PC-3 (cell line): ENCODE measurements around the gene B4GALNT4. TPM values are rescaled to one million over a fixed set of nuclear protein-coding genes. Genes with fewer than 3 reads are reported as not detected.

Source experiments
- ATAC-seq: fragments of 200-7000 bp; cut with Tn5 transposase; 2 replicates; pipeline ENCODE4 v1.9.1; 2020; ENCODE audit warnings: mild to moderate bottlenecking, moderate library complexity
- BruUV-seq: library from RNA; stranded (reverse); fragments of 400-500 nt; replicated peaks from 2 replicates; lab custom pipeline; 2021; lab: Mats Ljungman, UMichigan
- CTCF ChIA-PET: fragments of 300-600 bp; sonication (Branson Sonifier 250); formaldehyde crosslinking; loops from one replicate; lab custom pipeline; 2022; ENCODE audit warnings: antibody characterized with exemption; lab: Charles Lee
- POLR2A ChIA-PET: fragments of 300-600 bp; sonication (Branson Sonifier 250); formaldehyde crosslinking; loops from one replicate; lab custom pipeline; 2022; ENCODE audit warnings: antibody characterized with exemption; ENCODE audit not compliant: unreplicated experiment; lab: Charles Lee
- DNase-seq: peaks from one replicate; pipeline ENCODE4 v3.0.0-alpha.2; 2015
- H2AFZ ChIP-seq: fragments of 300-600 bp; sonication (generic); 2 replicates; pipeline ENCODE4 v1.6.0; 2016; ENCODE audit warnings: antibody characterized with exemption, low read length
- H3F3A ChIP-seq: fragments of 300-600 bp; sonication (generic); one replicate; pipeline ENCODE4 v1.6.0; 2017; ENCODE audit warnings: antibody characterized with exemption, low read length, control low read depth, mild to moderate bottlenecking; ENCODE audit not compliant: unreplicated experiment
- H3K27ac ChIP-seq: fragments of 300-600 bp; sonication (generic); 2 replicates; pipeline ENCODE4 v1.5.1; 2016; ENCODE audit warnings: mild to moderate bottlenecking, low read length
- H3K27me3 ChIP-seq: fragments of 300-600 bp; sonication (generic); 2 replicates; pipeline ENCODE4 v1.6.1; 2016; ENCODE audit warnings: low read length, mixed read lengths
- H3K36me3 ChIP-seq: fragments of 300-600 bp; sonication (generic); 2 replicates; pipeline ENCODE4 v1.6.1; 2016; ENCODE audit warnings: low read depth, mixed run types, low read length, mixed read lengths
- H3K4me1 ChIP-seq: fragments of 300-600 bp; sonication (generic); 2 replicates; pipeline ENCODE4 v1.5.1; 2016; ENCODE audit warnings: low read length; ENCODE audit not compliant: insufficient read depth
- H3K4me2 ChIP-seq: fragments of 300-600 bp; sonication (generic); 2 replicates; pipeline ENCODE4 v1.6.0; 2016; ENCODE audit warnings: low read length
- H3K4me3 ChIP-seq: fragments of 300-600 bp; sonication (generic); 2 replicates; pipeline ENCODE4 v1.5.1; 2016; ENCODE audit warnings: mild to moderate bottlenecking, low read length, mixed read lengths
- H3K79me2 ChIP-seq: fragments of 300-600 bp; sonication (generic); 2 replicates; pipeline ENCODE4 v1.6.1; 2017; ENCODE audit warnings: low read length, mixed read lengths
- H3K9ac ChIP-seq: fragments of 300-600 bp; sonication (generic); 2 replicates; pipeline ENCODE4 v1.6.0; 2016; ENCODE audit warnings: mild to moderate bottlenecking, low read length
- H3K9me2 ChIP-seq: fragments of 300-600 bp; sonication (generic); replicated peaks from 2 replicates; pipeline ENCODE4 v1.6.1; 2016; ENCODE audit warnings: mixed run types, low read length, mixed read lengths
- H3K9me3 ChIP-seq: fragments of 300-600 bp; sonication (generic); 2 replicates; pipeline ENCODE4 v1.6.1; 2016; ENCODE audit warnings: low read length, mixed read lengths
- H4K20me1 ChIP-seq: fragments of 300-600 bp; sonication (generic); 2 replicates; pipeline ENCODE4 v1.6.1; 2016; ENCODE audit warnings: low read length, mixed read lengths
- CTCF ChIP-seq: fragments of 300-600 bp; sonication (generic); conservative IDR thresholded peaks from 2 replicates; pipeline ENCODE4 v1.5.1; 2017; ENCODE audit warnings: antibody characterized with exemption, low read depth, mild to moderate bottlenecking, low read length
- EZH2 ChIP-seq: fragments of 300-600 bp; sonication (generic); IDR thresholded peaks from one replicate; pipeline ENCODE4 v1.6.1; 2017; ENCODE audit warnings: antibody characterized with exemption, mild to moderate bottlenecking, low read length; ENCODE audit not compliant: unreplicated experiment
- EZH2phosphoT487 ChIP-seq: fragments of 300-600 bp; sonication (generic); IDR thresholded peaks from 2 replicates; pipeline ENCODE4 v1.6.1; 2018; ENCODE audit warnings: mild to moderate bottlenecking, antibody characterized with exemption, low read length, borderline replicate concordance
- intact Hi-C: fragments of 100-400 bp; cut with micrococcal nuclease; formaldehyde crosslinking; loops from 2 replicates; pipeline ENCODE4 v1.9.0; 2023
- total RNA-seq: library from RNA; depleted of rRNA; stranded (reverse); fragments of >200 nt; gene quantifications from 2 replicates; pipeline ENCODE4 v1.2.3, GENCODE V29; 2014

B4GALNT4 gene
- total RNA-seq, 1 experiment from 2014 or later: 52.9 TPM

GRCh38 chr11:371716-372590 is 2.7 kb downstream of the B4GALNT4 start:
- Histone ChIP-seq H3K9ac (no peak overlapping the region), H4K20me1 (no peaks in the 10 kb centered on the region), H3K4me2 (no peak overlapping the region), H3K79me2 (peaks cover 10% of the 10 kb centered on the region), H3K27ac (no peak overlapping the region), H3K4me3 (no peak overlapping the region), H3F3A (no peaks in the 10 kb centered on the region), H3K36me3 (no peaks in the 10 kb centered on the region), H3K4me1 (peaks cover 6% of the 10 kb centered on the region; the same call in 1 of the 2 replicates), H3K27me3 (no peaks in the 10 kb centered on the region), H2AFZ (no peak overlapping the region), H3K9me3 (no peaks in the 10 kb centered on the region), H3K9me2 (no peaks in the 10 kb centered on the region)
- BruUV-seq: no TSS peak
- DNase-seq (no peak), ATAC-seq (no peak)
- intact Hi-C loops: no loop called here
- TF ChIP-seq EZH2phosphoT487: no peak
- TF ChIP-seq EZH2: no peak
- no peak for TF ChIP-seq CTCF
- POLR2A ChIA-PET: no interaction called here
- CTCF ChIA-PET: no interaction called here

- H3K4me2 ChIP-seq: no peak overlapping the region
- CTCF ChIA-PET: no interaction called here
- H3K9ac ChIP-seq: no peak overlapping the region
- H3K4me1 ChIP-seq: peaks cover 6% of the 10 kb centered on the region; the same call in 1 of the 2 replicates
- H3K9me2 ChIP-seq: no peaks in the 10 kb centered on the region
- ATAC-seq (no peak), DNase-seq (no peak)
- no TSS peak for BruUV-seq
- H3K27me3 ChIP-seq: no peaks in the 10 kb centered on the region
- no peaks in the 10 kb centered on the region for H4K20me1 ChIP-seq
- intact Hi-C loops: no loop called here
- POLR2A ChIA-PET: interaction anchor here (0.5 kb wide), 1 partner anchor 42 kb away, joined by 3 read pairs; the partner anchor contains the start of gene SIGIRR
- no peaks in the 10 kb centered on the region for H3F3A ChIP-seq
- no peak overlapping the region for H3K4me3 ChIP-seq
- no peaks in the 10 kb centered on the region for H3K9me3 ChIP-seq
- no peak overlapping the region for H2AFZ ChIP-seq
- H3K27ac ChIP-seq: no peak overlapping the region
- TF ChIP-seq EZH2 (no peak), CTCF (no peak), EZH2phosphoT487 (no peak)
- no peaks in the 10 kb centered on the region for H3K36me3 ChIP-seq
- peaks cover 10% of the 10 kb centered on the region for H3K79me2 ChIP-seq
These were observed 3.8 kb downstream of the B4GALNT4 start for GRCh38 chr11:372809-373715.
